GM12892 (cell line): Measurements from ENCODE around the gene LARP4B.

Source experiments
- POLR2A ChIP-seq: IDR thresholded peaks from 2 replicates; pipeline ENCODE4 v1.6.1; 2011; ENCODE audit warnings: low read depth, low read length, control low read depth
- POLR2AphosphoS5 ChIP-seq: IDR thresholded peaks from 2 replicates; pipeline ENCODE4 v1.6.1; 2011; ENCODE audit warnings: low read depth, low read length, control low read depth
- TAF1 ChIP-seq: IDR thresholded peaks from 2 replicates; pipeline ENCODE4 v1.6.1; 2011; ENCODE audit warnings: low read depth, mild to moderate bottlenecking, control low read depth, low read length, borderline replicate concordance

- TF ChIP-seq POLR2AphosphoS5 (no peak), POLR2A (no peak), TAF1 (no peak)
Measured at GRCh38 chr10:807163-807957, 124.1 kb downstream of the LARP4B start.
